K562 (cell line): ENCODE measurements around the gene SLC29A4. TPM values are rescaled to one million over a fixed set of nuclear protein-coding genes. Genes with fewer than 3 reads are reported as not detected.
A peak's percentile ranks its signal among the peaks of the same experiment; 100 is the strongest.

ENCODE experiments used
- ATAC-seq: fragments of 200-7000 bp; cut with Tn5 transposase; 3 replicates; pipeline ENCODE4 v1.9.1; 2020; ENCODE audit warnings: moderate library complexity
- BruUV-seq: library from RNA; stranded (reverse); fragments of 400-500 nt; replicated peaks from 2 replicates; lab custom pipeline; 2021; lab: Mats Ljungman, UMichigan
- CTCF ChIA-PET: fragments of 300-600 bp; formaldehyde crosslinking; extraction: SDS; loops from one replicate; lab custom pipeline; 2021; ENCODE audit warnings: low intra/inter-chr PET ratio; lab: Yijun Ruan, JAX
- POLR2A ChIA-PET: fragments of 300-600, 350-650 bp; sonication (Branson Sonifier 250); formaldehyde crosslinking; extraction: SDS; loops from one replicate; lab custom pipeline; 2021; ENCODE audit warnings: antibody characterized with exemption, inconsistent platforms; lab: Yijun Ruan, JAX
- DNase-seq, 4 experiments: peaks; one replicate each; pipeline versions ENCODE4 v3.0.0 to v3.0.0-alpha.2; 2011 to 2018; ENCODE audit warnings: low spot score in 3 of 4, mixed read lengths in 3 of 4; ENCODE audit errors: extremely low read depth in 1 of 4
- FAIRE-seq: peaks from 2 replicates; lab custom pipeline; 2011; peaks lifted over from hg19 to GRCh38; lab: Jason Lieb, UNC
- H2AFZ ChIP-seq: 2 replicates; pipeline ENCODE4 v1.6.0; 2011; ENCODE audit warnings: low read depth, low read length, control low read depth, inconsistent platforms
- H3K27ac ChIP-seq: fragments of 200-600 bp; 3 replicates; pipeline ENCODE4 v1.8.0; 2011; ENCODE audit warnings: low read depth, mild to moderate bottlenecking, control low read depth, inconsistent platforms, low read length, moderate library complexity, mixed read lengths; ENCODE audit errors: extremely low read depth
- H3K27me3 ChIP-seq, 2 experiments: fragments of 300-600 bp in 1 of 2; 2 replicates in 1 of 2; 3 replicates in 1 of 2; pipeline versions ENCODE4 v1.6.0 to v1.8.0; 2011; ENCODE audit warnings: inconsistent platforms in 2 of 2, low read length in 2 of 2, mild to moderate bottlenecking in 1 of 2, mixed read lengths in 1 of 2, moderate library complexity in 1 of 2; ENCODE audit not compliant: control insufficient read depth in 2 of 2, insufficient read depth in 2 of 2
- H3K36me3 ChIP-seq: fragments of 300-600 bp; 3 replicates; pipeline ENCODE4 v1.8.0; 2011; ENCODE audit warnings: mild to moderate bottlenecking, low read length, inconsistent platforms; ENCODE audit not compliant: control insufficient read depth, insufficient read depth
- H3K4me1 ChIP-seq, 2 experiments: fragments of 200-600 bp in 1 of 2; replicated peaks in 1 of 2; 2 replicates in 1 of 2; 3 replicates in 1 of 2; pipeline versions ENCODE4 v1.5.1 to v1.8.0; 2011; ENCODE audit warnings: inconsistent platforms in 2 of 2, low read length in 2 of 2, mild to moderate bottlenecking in 1 of 2, mixed read lengths in 1 of 2, moderate library complexity in 1 of 2; ENCODE audit not compliant: control insufficient read depth in 2 of 2, insufficient read depth in 2 of 2
- H3K4me2 ChIP-seq: 2 replicates; pipeline ENCODE4 v1.6.1; 2011; ENCODE audit warnings: low read length, control low read depth, inconsistent platforms, mixed read lengths; ENCODE audit not compliant: insufficient read depth
- H3K4me3 ChIP-seq: fragments of 200-600 bp; sonication (generic), shearing (Covaris generic); 2 replicates; pipeline ENCODE4 v1.5.1; 2016; ENCODE audit warnings: control low read depth, inconsistent platforms
- H3K79me2 ChIP-seq: fragments of 200-600 bp; 3 replicates; pipeline ENCODE4 v1.8.0; 2011; ENCODE audit warnings: low read length, inconsistent platforms; ENCODE audit not compliant: control insufficient read depth, insufficient read depth
- H3K9ac ChIP-seq, 2 experiments: 2 replicates each; pipeline versions ENCODE4 v1.6.0 to v1.6.1; 2011; ENCODE audit warnings: low read depth in 2 of 2, low read length in 2 of 2, control low read depth in 1 of 2, inconsistent platforms in 1 of 2, mild to moderate bottlenecking in 1 of 2, mixed read lengths in 1 of 2; ENCODE audit not compliant: insufficient read depth in 1 of 2
- H3K9me1 ChIP-seq: one replicate; pipeline ENCODE4 v1.6.0; 2011; ENCODE audit warnings: inconsistent platforms, mild to moderate bottlenecking, low read length, moderate library complexity; ENCODE audit not compliant: control insufficient read depth, insufficient read depth
- H3K9me3 ChIP-seq: replicated peaks from 2 replicates; pipeline ENCODE4 v1.5.1; 2011; ENCODE audit warnings: low read depth, low read length, inconsistent platforms; ENCODE audit not compliant: control insufficient read depth, insufficient read depth
- H4K20me1 ChIP-seq: replicated peaks from 2 replicates; pipeline ENCODE4 v1.6.1; 2011; ENCODE audit warnings: low read length, inconsistent platforms, mixed read lengths; ENCODE audit not compliant: control insufficient read depth, insufficient read depth
- ATF6 ChIP-seq: sonication (generic); formaldehyde crosslinking; IDR thresholded peaks from 2 replicates; pipeline ENCODE4 v1.4.0; 2020; ENCODE audit warnings: mild to moderate bottlenecking, missing genetic modification reagents
- DNMT1 ChIP-seq: fragments of 450-650 bp; IDR thresholded peaks from 2 replicates; pipeline ENCODE4 v1.6.1; 2016; ENCODE audit warnings: antibody characterized with exemption, mild to moderate bottlenecking
- GTF2F1 ChIP-seq: IDR thresholded peaks from 2 replicates; pipeline ENCODE4 v1.6.1; 2011; ENCODE audit warnings: low read depth, low read length, improper control_type of control experiment
- KDM1A ChIP-seq, 2 experiments: fragments of 450-650 bp; IDR thresholded peaks; 2 replicates each; pipeline ENCODE4 v1.6.1; 2016; ENCODE audit warnings: mild to moderate bottlenecking in 2 of 2
- MBD1 ChIP-seq: fragments of 250-450 bp; sonication (Bioruptor Pico); IDR thresholded peaks from 2 replicates; pipeline ENCODE4 v1.8.0; 2022; ENCODE audit warnings: inconsistent platforms
- SRSF7 ChIP-seq: fragments of 200-400 bp; formaldehyde crosslinking; optimal IDR thresholded peaks from 2 replicates; pipeline ENCODE3; 2017; ENCODE audit warnings: mild to moderate bottlenecking, low read depth, low read length
- TAF7 ChIP-seq: fragments of 450-650 bp; IDR thresholded peaks from 2 replicates; pipeline ENCODE4 v1.6.1; 2016; ENCODE audit warnings: missing genetic modification characterization, missing compliant biosample characterization
- ZFP36 ChIP-seq: fragments of 150-350 bp; IDR thresholded peaks from 2 replicates; pipeline ENCODE4 v1.6.1; 2018; ENCODE audit warnings: low read length, low read depth; ENCODE audit not compliant: partially characterized antibody
- ZNF609 ChIP-seq: sonication (generic); formaldehyde crosslinking; IDR thresholded peaks from 2 replicates; pipeline ENCODE4 v1.8.1; 2023; ENCODE audit warnings: missing genetic modification reagents, mild to moderate bottlenecking, borderline replicate concordance
- ZNF740 ChIP-seq, 3 experiments: fragments of 200-800 bp in 1 of 3; sonication (Bioruptor generic) in 1 of 3; sonication (generic) in 1 of 3; formaldehyde crosslinking in 1 of 3; IDR thresholded peaks; 2 replicates each; pipeline versions ENCODE4 v1.6.1 to v1.8.0; 2016 to 2022; ENCODE audit warnings: mild to moderate bottlenecking in 2 of 3, missing compliant biosample characterization in 2 of 3, missing genetic modification characterization in 2 of 3, missing genetic modification reagents in 1 of 3
- WGBS: fragments of 100-300 bp; shearing (Covaris generic); methylation state at CpG from one replicate; pipeline ENCODE4 v1.1.6; 2016; ENCODE audit warnings: low coverage, mixed read lengths; ENCODE audit not compliant: insufficient coverage; ENCODE audit errors: missing lambda C conversion rate; 5-methylcytosine and 5-hydroxymethylcytosine counted together
- in situ Hi-C: fragments of 300-500 bp; cut with MboI; formaldehyde crosslinking; loops from 4 replicates; pipeline ENCODE4 v1.15.0; 2018; ENCODE audit warnings: inconsistent platforms, mixed read lengths
- intact Hi-C: fragments of 100-400 bp; cut with micrococcal nuclease; formaldehyde crosslinking; loops from 2 replicates; pipeline ENCODE4 v1.14.2; 2022
- polyA plus RNA-seq, 8 experiments: library from polyadenylated mRNA; depleted of rRNA in 4 of 8; stranded (reverse) in 5 of 8; unstranded in 3 of 8; fragments of >200 nt; fragmentation: Nextera tagmentation in 2 of 8; fragmentation: Illumina TruSeq in 1 of 8; extraction: Ambion mirVana in 2 of 8; extraction: Trizol in 1 of 8; gene quantifications; 2 replicates each; pipeline versions ENCODE4 v1.2.1 to v1.2.3, GENCODE V29; 2011 to 2014; ENCODE audit warnings: inconsistent platforms in 1 of 8, missing spikeins in 1 of 8
- total RNA-seq, 7 experiments: library from RNA; depleted of rRNA in 6 of 7; stranded (reverse); fragments of >200 nt in 6 of 7; fragmentation: Illumina TruSeq in 2 of 7; extraction: Trizol in 2 of 7; gene quantifications; 2 replicates each; pipeline versions ENCODE4 v1.2.1 to v1.2.3, GENCODE V29; 2011 to 2021; ENCODE audit warnings: low replicate concordance in 1 of 7

SLC29A4 gene
- total and polyA plus RNA-seq, 9 of the 15 experiments (the other 6 are each of a cell fraction or from before 2014, with no cell fraction given): 0.01 to 1.2 (median 0.37) TPM

- DNase-seq (no peak), FAIRE-seq (no peak), ATAC-seq (no peak; the same call in 2 of the 3 replicates)
- no peak overlapping the region for H3K4me3 ChIP-seq
- H3K9me1 ChIP-seq: no peaks in the 10 kb centered on the region
- ChIA-PET CTCF (no interaction called here), POLR2A (no interaction called here)
- 19% methylated on average over 19 of the region's 19 CpGs for WGBS
- H3K9me3 ChIP-seq: no peaks in the 10 kb centered on the region
- H2AFZ ChIP-seq: 0 out of 2 replicates have a peak overlapping the region, but pooled peaks have one; percentile 11
- H3K4me1 ChIP-seq: no peaks in the 10 kb centered on the region; a peak in 1 of 5 replicates
- no TSS peak for BruUV-seq
- peaks cover 0 to 38% of the 10 kb centered on the region in 2 experiments; a peak in 2 of 5 replicates for H3K27me3 ChIP-seq
- no peaks in the 10 kb centered on the region for H3K79me2 ChIP-seq
- intact Hi-C loops: no loop called here
- no peak overlapping the region for H3K4me2 ChIP-seq
- H3K36me3 ChIP-seq: no peaks in the 10 kb centered on the region
- in situ Hi-C loops: no loop called here
- no peak overlapping the region for H3K27ac ChIP-seq
- peaks cover 2% of the 10 kb centered on the region; the same call in 1 of the 2 replicates for H4K20me1 ChIP-seq
- H3K9ac ChIP-seq: no peak overlapping the region
- no peak for TF ChIP-seq TAF7 (tag)
- TF ChIP-seq ZNF609 (CRISPR knock-in tag): no peak
- no peak for TF ChIP-seq ATF6 (CRISPR knock-in tag)
- TF ChIP-seq MBD1 (CRISPR knock-in tag): no peak
- TF ChIP-seq SRSF7: no peak
- TF ChIP-seq DNMT1: no peak
- 0 out of 2 replicates have a peak, but pooled peaks have one; percentile 22 for TF ChIP-seq ZNF740 (CRISPR knock-in tag; IDR thresholded peaks at IDR 0.05)
- no peak for TF ChIP-seq ZNF740 (tag; IDR thresholded peaks at IDR 0.05)
- TF ChIP-seq GTF2F1: no peak
- TF ChIP-seq KDM1A (IDR thresholded peaks at IDR 0.05): 0 out of 4 replicates have a peak, but pooled peaks of 1 of the 2 experiments have one; percentile 15
- TF ChIP-seq ZFP36: peak; percentile 37
Observed at GRCh38 chr7:5265320-5266190, 17.2 kb upstream of the SLC29A4 start.
